Measurements from ENCODE around the gene PPP4R4.

The PPP4R4 gene

GRCh38 chr14:94129111-94129757 lies 44.9 kb upstream of the PPP4R4 start, which contains the start of gene IFI27L2:
Gene IFI27L2, minus strand, starts transcription at chr14:94129604. Its CDS starts 40 bp downstream, at chr14:94129564.
- no peak for TF ChIP-seq EZH2phosphoT487 (IDR thresholded peaks at IDR 0.05; ENCODE audit: low read depth)
- peak within 1 kb of the TSS; percentile 80 for H3K9ac ChIP-seq (ENCODE audit: low read length)
- H3K36me3 ChIP-seq (replicated peaks; ENCODE audit: low read depth, low read length), result no peaks in the 10 kb centered on the region
- H4K20me1 ChIP-seq (ENCODE audit: insufficient read depth, low read length), result no peaks in the 10 kb centered on the region
- H3K4me1 ChIP-seq (ENCODE audit: low read length), result peaks cover 11% of the 10 kb centered on the region
- H3K9me3 ChIP-seq (ENCODE audit: insufficient read depth, low read length), result no peaks in the 10 kb centered on the region
- H3K27ac ChIP-seq (ENCODE audit: low read length), result no peak within 1 kb of the TSS
- no peaks in the 10 kb centered on the region for H3K79me2 ChIP-seq (ENCODE audit: low read length)
- peak within 1 kb of the TSS; percentile 95 for H2AFZ ChIP-seq (ENCODE audit: low read depth, low read length)
- H3K4me3 ChIP-seq (ENCODE audit: low read length), result peak within 1 kb of the TSS; percentile 97
- H3K4me2 ChIP-seq (ENCODE audit: low read length), result peak within 1 kb of the TSS; percentile 56
- 0 out of 2 replicates have a peak, but pooled peaks cover 3% of the 10 kb centered on the region for H3K27me3 ChIP-seq (ENCODE audit: low read depth, low read length)

GRCh38 chr14:94129758-94130414 lies 44.2 kb upstream of the PPP4R4 start:
- Histone ChIP-seq H3K9ac (ENCODE audit: low read length) (peak overlapping the region; percentile 80), H3K27ac (ENCODE audit: low read length) (no peak overlapping the region), H3K36me3 (replicated peaks; ENCODE audit: low read depth, low read length) (no peaks in the 10 kb centered on the region), H3K27me3 (ENCODE audit: low read depth, low read length) (0 out of 2 replicates have a peak, but pooled peaks cover 3% of the 10 kb centered on the region), H3K79me2 (ENCODE audit: low read length) (no peaks in the 10 kb centered on the region), H3K9me3 (ENCODE audit: insufficient read depth, low read length) (no peaks in the 10 kb centered on the region), H3K4me2 (ENCODE audit: low read length) (peak overlapping the region; percentile 56), H3K4me3 (ENCODE audit: low read length) (peak overlapping the region; percentile 97), H4K20me1 (ENCODE audit: insufficient read depth, low read length) (no peaks in the 10 kb centered on the region), H3K4me1 (ENCODE audit: low read length) (peaks cover 11% of the 10 kb centered on the region), H2AFZ (ENCODE audit: low read depth, low read length) (peak overlapping the region; percentile 95)
- TF ChIP-seq EZH2phosphoT487 (IDR thresholded peaks at IDR 0.05; ENCODE audit: low read depth) (no peak), CTCF (IDR thresholded peaks at IDR 0.05; ENCODE audit: low read depth, low read length) (no peak)

- no peaks in the 10 kb centered on the region for H3K9me3 ChIP-seq (ENCODE audit: insufficient read depth, low read length)
- H3K79me2 ChIP-seq (ENCODE audit: low read length), result no peaks in the 10 kb centered on the region
These were observed 41.7 kb upstream of the PPP4R4 start for GRCh38 chr14:94132285-94132887.

GRCh38 chr14:94135476-94135875 lies 38.6 kb upstream of the PPP4R4 start:
- Histone ChIP-seq H3K9ac (ENCODE audit: low read length) (no peak overlapping the region), H4K20me1 (ENCODE audit: insufficient read depth, low read length) (no peaks in the 10 kb centered on the region), H3K79me2 (ENCODE audit: low read length) (no peaks in the 10 kb centered on the region), H3K27ac (ENCODE audit: low read length) (no peak overlapping the region), H3K4me3 (ENCODE audit: low read length) (no peak overlapping the region), H3K36me3 (replicated peaks; ENCODE audit: low read depth, low read length) (no peaks in the 10 kb centered on the region), H3K9me3 (ENCODE audit: insufficient read depth, low read length) (no peaks in the 10 kb centered on the region), H3K4me1 (ENCODE audit: low read length) (peaks cover 3% of the 10 kb centered on the region), H2AFZ (ENCODE audit: low read depth, low read length) (no peak overlapping the region), H3K4me2 (ENCODE audit: low read length) (no peak overlapping the region), H3K27me3 (ENCODE audit: low read depth, low read length) (0 out of 2 replicates have a peak, but pooled peaks cover 5% of the 10 kb centered on the region)
- TF ChIP-seq EZH2phosphoT487 (IDR thresholded peaks at IDR 0.05; ENCODE audit: low read depth), result no peak
- TF ChIP-seq CTCF (IDR thresholded peaks at IDR 0.05; ENCODE audit: low read depth, low read length), result no peak

More at GRCh38 chr14:94132285-94132887, 41.7 kb upstream of the PPP4R4 start:
- Histone ChIP-seq H3K4me2 (ENCODE audit: low read length) (peak overlapping the region; percentile 18; the same call in 1 of the 2 replicates), H3K9ac (ENCODE audit: low read length) (no peak overlapping the region), H2AFZ (ENCODE audit: low read depth, low read length) (no peak overlapping the region), H3K36me3 (replicated peaks; ENCODE audit: low read depth, low read length) (no peaks in the 10 kb centered on the region), H3K27me3 (ENCODE audit: low read depth, low read length) (0 out of 2 replicates have a peak, but pooled peaks cover 5% of the 10 kb centered on the region), H4K20me1 (ENCODE audit: insufficient read depth, low read length) (no peaks in the 10 kb centered on the region), H3K27ac (ENCODE audit: low read length) (no peak overlapping the region), H3K4me1 (ENCODE audit: low read length) (peaks cover 13% of the 10 kb centered on the region), H3K4me3 (ENCODE audit: low read length) (no peak overlapping the region)
- TF ChIP-seq EZH2phosphoT487 (IDR thresholded peaks at IDR 0.05; ENCODE audit: low read depth) (no peak), CTCF (IDR thresholded peaks at IDR 0.05; ENCODE audit: low read depth, low read length) (peak; percentile 86)

All from OCI-LY3 (cell line).